Loucy (cell line): ENCODE measurements around the gene KLF6.

Experiments
- EZH2phosphoT487 ChIP-seq: fragments of 200-600 bp; IDR thresholded peaks from 2 replicates; pipeline ENCODE4 v1.6.1; 2018; ENCODE audit warnings: antibody characterized with exemption, mild to moderate bottlenecking, moderate library complexity, borderline replicate concordance
- TF ChIP-seq, protein P1 (sequence below): fragments of 200-600 bp; sonication (generic); conservative IDR thresholded peaks from 2 replicates; pipeline ENCODE4 v1.5.1; 2014; ENCODE audit warnings: mild to moderate bottlenecking, antibody characterized with exemption, low read length

DNA sequence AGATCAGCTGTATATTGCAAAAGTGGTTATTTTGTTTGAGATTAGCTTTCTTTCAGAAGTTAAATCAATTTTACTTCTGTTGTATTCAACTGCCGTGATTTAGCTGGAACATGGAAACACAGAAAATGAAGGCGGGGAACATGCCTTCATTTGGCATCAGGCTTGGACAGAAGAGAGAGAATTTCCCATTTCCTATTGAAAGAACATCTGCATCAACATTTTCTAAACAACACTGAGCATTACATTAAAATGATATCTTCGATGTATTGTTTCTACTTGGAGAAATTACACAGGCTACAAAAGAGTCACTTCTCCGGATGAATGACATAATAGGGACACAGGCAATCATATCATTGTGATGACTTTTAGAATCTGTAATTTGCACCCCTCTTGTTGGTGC is 46.6 kb upstream of the KLF6 start:
- TF ChIP-seq, protein P1, sequence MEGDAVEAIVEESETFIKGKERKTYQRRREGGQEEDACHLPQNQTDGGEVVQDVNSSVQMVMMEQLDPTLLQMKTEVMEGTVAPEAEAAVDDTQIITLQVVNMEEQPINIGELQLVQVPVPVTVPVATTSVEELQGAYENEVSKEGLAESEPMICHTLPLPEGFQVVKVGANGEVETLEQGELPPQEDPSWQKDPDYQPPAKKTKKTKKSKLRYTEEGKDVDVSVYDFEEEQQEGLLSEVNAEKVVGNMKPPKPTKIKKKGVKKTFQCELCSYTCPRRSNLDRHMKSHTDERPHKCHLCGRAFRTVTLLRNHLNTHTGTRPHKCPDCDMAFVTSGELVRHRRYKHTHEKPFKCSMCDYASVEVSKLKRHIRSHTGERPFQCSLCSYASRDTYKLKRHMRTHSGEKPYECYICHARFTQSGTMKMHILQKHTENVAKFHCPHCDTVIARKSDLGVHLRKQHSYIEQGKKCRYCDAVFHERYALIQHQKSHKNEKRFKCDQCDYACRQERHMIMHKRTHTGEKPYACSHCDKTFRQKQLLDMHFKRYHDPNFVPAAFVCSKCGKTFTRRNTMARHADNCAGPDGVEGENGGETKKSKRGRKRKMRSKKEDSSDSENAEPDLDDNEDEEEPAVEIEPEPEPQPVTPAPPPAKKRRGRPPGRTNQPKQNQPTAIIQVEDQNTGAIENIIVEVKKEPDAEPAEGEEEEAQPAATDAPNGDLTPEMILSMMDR, result no peak
- no peak for TF ChIP-seq EZH2phosphoT487
